Measurements from ENCODE around the gene TBX1.

TBX1 gene

GRCh38 chr22:19747551-19747950 lies 13.0 kb upstream of the TBX1 start:
- Histone ChIP-seq H3K4me3 (ENCODE audit: low read depth in 1 of 2, low read length in 2 of 2) (no peak overlapping the region), H3K27me3 (ENCODE audit: insufficient read depth, low read length, poor library complexity) (no peaks in the 10 kb centered on the region), H3K27ac (ENCODE audit: low read length) (no peak overlapping the region), H4K20me1 (ENCODE audit: insufficient read depth, low read length) (no peaks in the 10 kb centered on the region; the same call in none of the 2 replicates), H3K9ac (ENCODE audit: low read depth, low read length) (no peak overlapping the region), H3K4me1 (ENCODE audit: insufficient read depth, low read length) (no peaks in the 10 kb centered on the region), H2AFZ (ENCODE audit: low read depth, low read length) (no peak overlapping the region), H3K79me2 (ENCODE audit: insufficient read depth, low read length) (no peaks in the 10 kb centered on the region), H3K9me3 (ENCODE audit: insufficient read depth, low read length, severe bottlenecking) (no peaks in the 10 kb centered on the region), H3K36me3 (ENCODE audit: insufficient read depth, low read length) (no peaks in the 10 kb centered on the region), H3K4me2 (ENCODE audit: insufficient read depth, low read length) (no peak overlapping the region)
- ATAC-seq (ENCODE audit: insufficient read depth, low read depth), result no peak
- TF ChIP-seq, protein P1, sequence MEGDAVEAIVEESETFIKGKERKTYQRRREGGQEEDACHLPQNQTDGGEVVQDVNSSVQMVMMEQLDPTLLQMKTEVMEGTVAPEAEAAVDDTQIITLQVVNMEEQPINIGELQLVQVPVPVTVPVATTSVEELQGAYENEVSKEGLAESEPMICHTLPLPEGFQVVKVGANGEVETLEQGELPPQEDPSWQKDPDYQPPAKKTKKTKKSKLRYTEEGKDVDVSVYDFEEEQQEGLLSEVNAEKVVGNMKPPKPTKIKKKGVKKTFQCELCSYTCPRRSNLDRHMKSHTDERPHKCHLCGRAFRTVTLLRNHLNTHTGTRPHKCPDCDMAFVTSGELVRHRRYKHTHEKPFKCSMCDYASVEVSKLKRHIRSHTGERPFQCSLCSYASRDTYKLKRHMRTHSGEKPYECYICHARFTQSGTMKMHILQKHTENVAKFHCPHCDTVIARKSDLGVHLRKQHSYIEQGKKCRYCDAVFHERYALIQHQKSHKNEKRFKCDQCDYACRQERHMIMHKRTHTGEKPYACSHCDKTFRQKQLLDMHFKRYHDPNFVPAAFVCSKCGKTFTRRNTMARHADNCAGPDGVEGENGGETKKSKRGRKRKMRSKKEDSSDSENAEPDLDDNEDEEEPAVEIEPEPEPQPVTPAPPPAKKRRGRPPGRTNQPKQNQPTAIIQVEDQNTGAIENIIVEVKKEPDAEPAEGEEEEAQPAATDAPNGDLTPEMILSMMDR (IDR thresholded peaks at IDR 0.05; ENCODE audit: borderline replicate concordance, extremely low read depth, low read length, poor library complexity, severe bottlenecking), result no peak
- no peak for TF ChIP-seq EZH2 (IDR thresholded peaks at IDR 0.05; ENCODE audit: borderline replicate concordance, low read depth, low read length, severe bottlenecking)
- no peak for DNase-seq

DNA sequence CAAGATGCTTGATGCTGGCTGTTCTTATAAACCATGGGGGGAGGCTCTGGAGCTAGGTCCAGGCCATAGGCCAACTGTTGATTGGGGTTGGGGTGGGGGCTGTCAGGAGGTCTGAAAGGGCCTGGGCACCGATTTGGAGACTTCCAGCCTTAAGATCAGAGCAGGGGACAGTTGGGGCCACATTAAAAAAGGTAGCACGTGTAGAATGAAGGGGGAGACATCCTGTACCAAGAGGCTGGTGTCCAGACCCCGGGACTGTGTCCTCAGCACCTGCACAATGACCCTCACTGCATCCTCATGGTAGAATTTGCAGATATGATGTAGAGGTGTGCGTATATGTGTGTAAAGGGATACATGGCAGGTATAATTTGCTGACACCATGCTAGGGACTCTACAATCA lies 12.4 kb upstream of the TBX1 start:
- Histone ChIP-seq H3K4me2 (ENCODE audit: insufficient read depth, low read length) (no peak overlapping the region), H3K27ac (ENCODE audit: low read length) (no peak overlapping the region), H3K9ac (ENCODE audit: low read depth, low read length) (no peak overlapping the region), H4K20me1 (ENCODE audit: insufficient read depth, low read length) (no peaks in the 10 kb centered on the region; the same call in none of the 2 replicates), H2AFZ (ENCODE audit: low read depth, low read length) (no peak overlapping the region), H3K79me2 (ENCODE audit: insufficient read depth, low read length) (no peaks in the 10 kb centered on the region), H3K27me3 (ENCODE audit: insufficient read depth, low read length, poor library complexity) (no peaks in the 10 kb centered on the region), H3K4me1 (ENCODE audit: insufficient read depth, low read length) (no peaks in the 10 kb centered on the region), H3K36me3 (ENCODE audit: insufficient read depth, low read length) (no peaks in the 10 kb centered on the region), H3K9me3 (ENCODE audit: insufficient read depth, low read length, severe bottlenecking) (no peaks in the 10 kb centered on the region), H3K4me3 (ENCODE audit: low read depth in 1 of 2, low read length in 2 of 2) (no peak overlapping the region)
- DNase-seq, result no peak
- no peak for ATAC-seq (ENCODE audit: insufficient read depth, low read depth)
- TF ChIP-seq, protein P1 (IDR thresholded peaks at IDR 0.05; ENCODE audit: borderline replicate concordance, extremely low read depth, low read length, poor library complexity, severe bottlenecking), result no peak
- no peak for TF ChIP-seq EZH2 (IDR thresholded peaks at IDR 0.05; ENCODE audit: borderline replicate concordance, low read depth, low read length, severe bottlenecking)

GRCh38 chr22:19748991-19749664 lies 11.4 kb upstream of the TBX1 start:
- Histone ChIP-seq H3K27ac (ENCODE audit: low read length) (no peak overlapping the region), H3K4me2 (ENCODE audit: insufficient read depth, low read length) (no peak overlapping the region), H3K9ac (ENCODE audit: low read depth, low read length) (no peak overlapping the region), H4K20me1 (ENCODE audit: insufficient read depth, low read length) (peaks cover 4% of the 10 kb centered on the region), H3K4me3 (ENCODE audit: low read depth in 1 of 2, low read length in 2 of 2) (no peak overlapping the region), H3K27me3 (ENCODE audit: insufficient read depth, low read length, poor library complexity) (no peaks in the 10 kb centered on the region), H3K9me3 (ENCODE audit: insufficient read depth, low read length, severe bottlenecking) (no peaks in the 10 kb centered on the region), H3K79me2 (ENCODE audit: insufficient read depth, low read length) (no peaks in the 10 kb centered on the region), H2AFZ (ENCODE audit: low read depth, low read length) (no peak overlapping the region), H3K36me3 (ENCODE audit: insufficient read depth, low read length) (no peaks in the 10 kb centered on the region), H3K4me1 (ENCODE audit: insufficient read depth, low read length) (no peaks in the 10 kb centered on the region)
- ATAC-seq (ENCODE audit: insufficient read depth, low read depth) (no peak), DNase-seq (no peak)
- TF ChIP-seq, protein P1 (IDR thresholded peaks at IDR 0.05; ENCODE audit: borderline replicate concordance, extremely low read depth, low read length, poor library complexity, severe bottlenecking), result no peak
- no peak for TF ChIP-seq EZH2 (IDR thresholded peaks at IDR 0.05; ENCODE audit: borderline replicate concordance, low read depth, low read length, severe bottlenecking)

Measured in DND-41 (cell line).